GM23338 (cell line): Measurements from ENCODE around the gene NPR2.

Experiments used
- EZH2 ChIP-seq: fragments of 200-600 bp; sonication (generic); IDR thresholded peaks from one replicate; pipeline ENCODE4 v1.8.0; 2017; ENCODE audit warnings: antibody characterized with exemption, mild to moderate bottlenecking, low read depth; ENCODE audit not compliant: unreplicated experiment
- JUNB ChIP-seq: IDR thresholded peaks from one replicate; pipeline ENCODE4 v1.6.1; 2016; ENCODE audit warnings: antibody characterized with exemption; ENCODE audit not compliant: unreplicated experiment
- POLR2AphosphoS5 ChIP-seq: IDR thresholded peaks from 2 replicates; pipeline ENCODE4 v1.6.1; 2016; ENCODE audit warnings: antibody characterized with exemption, low read depth
- ZNF331 ChIP-seq: fragments of 250-450 bp; sonication (Bioruptor Pico); IDR thresholded peaks from 2 replicates; pipeline ENCODE4 v1.5.0; 2020; ENCODE audit warnings: low read depth, mild to moderate bottlenecking, moderate library complexity
- TF ChIP-seq, protein P1 (sequence below), 2 experiments: fragments of 200-600 bp in 1 of 2; sonication (generic) in 1 of 2; conservative IDR thresholded peaks; 2 replicates each; pipeline versions ENCODE4 v1.5.1 to v1.6.1; 2016 to 2017; ENCODE audit warnings: antibody characterized with exemption in 2 of 2, low read depth in 2 of 2, mild to moderate bottlenecking in 2 of 2, moderate library complexity in 1 of 2
- TF ChIP-seq, protein P2 (sequence below): IDR thresholded peaks from one replicate; pipeline ENCODE4 v1.6.1; 2018; ENCODE audit warnings: antibody characterized with exemption; ENCODE audit not compliant: unreplicated experiment

- TF ChIP-seq, protein P1, sequence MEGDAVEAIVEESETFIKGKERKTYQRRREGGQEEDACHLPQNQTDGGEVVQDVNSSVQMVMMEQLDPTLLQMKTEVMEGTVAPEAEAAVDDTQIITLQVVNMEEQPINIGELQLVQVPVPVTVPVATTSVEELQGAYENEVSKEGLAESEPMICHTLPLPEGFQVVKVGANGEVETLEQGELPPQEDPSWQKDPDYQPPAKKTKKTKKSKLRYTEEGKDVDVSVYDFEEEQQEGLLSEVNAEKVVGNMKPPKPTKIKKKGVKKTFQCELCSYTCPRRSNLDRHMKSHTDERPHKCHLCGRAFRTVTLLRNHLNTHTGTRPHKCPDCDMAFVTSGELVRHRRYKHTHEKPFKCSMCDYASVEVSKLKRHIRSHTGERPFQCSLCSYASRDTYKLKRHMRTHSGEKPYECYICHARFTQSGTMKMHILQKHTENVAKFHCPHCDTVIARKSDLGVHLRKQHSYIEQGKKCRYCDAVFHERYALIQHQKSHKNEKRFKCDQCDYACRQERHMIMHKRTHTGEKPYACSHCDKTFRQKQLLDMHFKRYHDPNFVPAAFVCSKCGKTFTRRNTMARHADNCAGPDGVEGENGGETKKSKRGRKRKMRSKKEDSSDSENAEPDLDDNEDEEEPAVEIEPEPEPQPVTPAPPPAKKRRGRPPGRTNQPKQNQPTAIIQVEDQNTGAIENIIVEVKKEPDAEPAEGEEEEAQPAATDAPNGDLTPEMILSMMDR (conservative IDR thresholded peaks at IDR 0.05; ENCODE audit: low read depth in 2 of 2): no peak
- TF ChIP-seq POLR2AphosphoS5: no peak
- TF ChIP-seq, protein P2, sequence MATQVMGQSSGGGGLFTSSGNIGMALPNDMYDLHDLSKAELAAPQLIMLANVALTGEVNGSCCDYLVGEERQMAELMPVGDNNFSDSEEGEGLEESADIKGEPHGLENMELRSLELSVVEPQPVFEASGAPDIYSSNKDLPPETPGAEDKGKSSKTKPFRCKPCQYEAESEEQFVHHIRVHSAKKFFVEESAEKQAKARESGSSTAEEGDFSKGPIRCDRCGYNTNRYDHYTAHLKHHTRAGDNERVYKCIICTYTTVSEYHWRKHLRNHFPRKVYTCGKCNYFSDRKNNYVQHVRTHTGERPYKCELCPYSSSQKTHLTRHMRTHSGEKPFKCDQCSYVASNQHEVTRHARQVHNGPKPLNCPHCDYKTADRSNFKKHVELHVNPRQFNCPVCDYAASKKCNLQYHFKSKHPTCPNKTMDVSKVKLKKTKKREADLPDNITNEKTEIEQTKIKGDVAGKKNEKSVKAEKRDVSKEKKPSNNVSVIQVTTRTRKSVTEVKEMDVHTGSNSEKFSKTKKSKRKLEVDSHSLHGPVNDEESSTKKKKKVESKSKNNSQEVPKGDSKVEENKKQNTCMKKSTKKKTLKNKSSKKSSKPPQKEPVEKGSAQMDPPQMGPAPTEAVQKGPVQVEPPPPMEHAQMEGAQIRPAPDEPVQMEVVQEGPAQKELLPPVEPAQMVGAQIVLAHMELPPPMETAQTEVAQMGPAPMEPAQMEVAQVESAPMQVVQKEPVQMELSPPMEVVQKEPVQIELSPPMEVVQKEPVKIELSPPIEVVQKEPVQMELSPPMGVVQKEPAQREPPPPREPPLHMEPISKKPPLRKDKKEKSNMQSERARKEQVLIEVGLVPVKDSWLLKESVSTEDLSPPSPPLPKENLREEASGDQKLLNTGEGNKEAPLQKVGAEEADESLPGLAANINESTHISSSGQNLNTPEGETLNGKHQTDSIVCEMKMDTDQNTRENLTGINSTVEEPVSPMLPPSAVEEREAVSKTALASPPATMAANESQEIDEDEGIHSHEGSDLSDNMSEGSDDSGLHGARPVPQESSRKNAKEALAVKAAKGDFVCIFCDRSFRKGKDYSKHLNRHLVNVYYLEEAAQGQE: no peak
- no peak for TF ChIP-seq JUNB
- no peak for TF ChIP-seq EZH2
- TF ChIP-seq ZNF331: no peak
These were observed 43.1 kb downstream of the NPR2 start for GRCh38 chr9:35834260-35835215.
